Measurements from ENCODE around the gene PHF1.

DNA sequence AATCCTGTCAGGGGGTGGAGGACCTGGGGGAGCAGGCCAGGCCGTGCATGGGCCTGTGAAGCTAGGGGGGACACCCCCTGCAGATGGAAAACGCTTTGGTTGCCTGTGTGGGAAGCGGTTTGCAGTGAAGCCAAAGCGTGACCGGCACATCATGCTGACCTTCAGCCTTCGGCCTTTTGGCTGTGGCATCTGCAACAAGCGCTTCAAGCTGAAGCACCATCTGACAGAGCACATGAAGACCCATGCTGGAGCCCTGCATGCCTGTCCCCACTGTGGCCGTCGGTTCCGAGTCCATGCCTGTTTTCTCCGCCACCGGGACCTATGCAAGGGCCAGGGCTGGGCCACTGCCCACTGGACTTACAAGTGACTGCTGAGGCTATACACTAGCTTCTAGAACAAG, 45.3 kb downstream of the PHF1 start:
- no peak for TF ChIP-seq POLR2AphosphoS5 (IDR thresholded peaks at IDR 0.05; ENCODE audit: low read depth)
- TF ChIP-seq, protein P1, sequence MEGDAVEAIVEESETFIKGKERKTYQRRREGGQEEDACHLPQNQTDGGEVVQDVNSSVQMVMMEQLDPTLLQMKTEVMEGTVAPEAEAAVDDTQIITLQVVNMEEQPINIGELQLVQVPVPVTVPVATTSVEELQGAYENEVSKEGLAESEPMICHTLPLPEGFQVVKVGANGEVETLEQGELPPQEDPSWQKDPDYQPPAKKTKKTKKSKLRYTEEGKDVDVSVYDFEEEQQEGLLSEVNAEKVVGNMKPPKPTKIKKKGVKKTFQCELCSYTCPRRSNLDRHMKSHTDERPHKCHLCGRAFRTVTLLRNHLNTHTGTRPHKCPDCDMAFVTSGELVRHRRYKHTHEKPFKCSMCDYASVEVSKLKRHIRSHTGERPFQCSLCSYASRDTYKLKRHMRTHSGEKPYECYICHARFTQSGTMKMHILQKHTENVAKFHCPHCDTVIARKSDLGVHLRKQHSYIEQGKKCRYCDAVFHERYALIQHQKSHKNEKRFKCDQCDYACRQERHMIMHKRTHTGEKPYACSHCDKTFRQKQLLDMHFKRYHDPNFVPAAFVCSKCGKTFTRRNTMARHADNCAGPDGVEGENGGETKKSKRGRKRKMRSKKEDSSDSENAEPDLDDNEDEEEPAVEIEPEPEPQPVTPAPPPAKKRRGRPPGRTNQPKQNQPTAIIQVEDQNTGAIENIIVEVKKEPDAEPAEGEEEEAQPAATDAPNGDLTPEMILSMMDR (IDR thresholded peaks at IDR 0.05; ENCODE audit: insufficient read depth, low read length): no peak
- TF ChIP-seq, protein P2, sequence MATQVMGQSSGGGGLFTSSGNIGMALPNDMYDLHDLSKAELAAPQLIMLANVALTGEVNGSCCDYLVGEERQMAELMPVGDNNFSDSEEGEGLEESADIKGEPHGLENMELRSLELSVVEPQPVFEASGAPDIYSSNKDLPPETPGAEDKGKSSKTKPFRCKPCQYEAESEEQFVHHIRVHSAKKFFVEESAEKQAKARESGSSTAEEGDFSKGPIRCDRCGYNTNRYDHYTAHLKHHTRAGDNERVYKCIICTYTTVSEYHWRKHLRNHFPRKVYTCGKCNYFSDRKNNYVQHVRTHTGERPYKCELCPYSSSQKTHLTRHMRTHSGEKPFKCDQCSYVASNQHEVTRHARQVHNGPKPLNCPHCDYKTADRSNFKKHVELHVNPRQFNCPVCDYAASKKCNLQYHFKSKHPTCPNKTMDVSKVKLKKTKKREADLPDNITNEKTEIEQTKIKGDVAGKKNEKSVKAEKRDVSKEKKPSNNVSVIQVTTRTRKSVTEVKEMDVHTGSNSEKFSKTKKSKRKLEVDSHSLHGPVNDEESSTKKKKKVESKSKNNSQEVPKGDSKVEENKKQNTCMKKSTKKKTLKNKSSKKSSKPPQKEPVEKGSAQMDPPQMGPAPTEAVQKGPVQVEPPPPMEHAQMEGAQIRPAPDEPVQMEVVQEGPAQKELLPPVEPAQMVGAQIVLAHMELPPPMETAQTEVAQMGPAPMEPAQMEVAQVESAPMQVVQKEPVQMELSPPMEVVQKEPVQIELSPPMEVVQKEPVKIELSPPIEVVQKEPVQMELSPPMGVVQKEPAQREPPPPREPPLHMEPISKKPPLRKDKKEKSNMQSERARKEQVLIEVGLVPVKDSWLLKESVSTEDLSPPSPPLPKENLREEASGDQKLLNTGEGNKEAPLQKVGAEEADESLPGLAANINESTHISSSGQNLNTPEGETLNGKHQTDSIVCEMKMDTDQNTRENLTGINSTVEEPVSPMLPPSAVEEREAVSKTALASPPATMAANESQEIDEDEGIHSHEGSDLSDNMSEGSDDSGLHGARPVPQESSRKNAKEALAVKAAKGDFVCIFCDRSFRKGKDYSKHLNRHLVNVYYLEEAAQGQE (IDR thresholded peaks at IDR 0.05; ENCODE audit: insufficient replicate concordance, low read depth): no peak
- TF ChIP-seq GABPA (IDR thresholded peaks at IDR 0.05; ENCODE audit: low read depth): no peak
